Measurements from ENCODE around the gene AMOTL1.

Gene AMOTL1

GRCh38 chr11:94885581-94885980, 117.4 kb downstream of the AMOTL1 start:
- DNase-seq: no peak
- no peak overlapping the region for H3K27ac ChIP-seq (ENCODE audit: insufficient read depth in 1 of 2, low read depth in 1 of 2, low read length in 2 of 2, poor library complexity in 1 of 2, severe bottlenecking in 2 of 2)
- peaks cover 0 to 5% (median 2%) of the 10 kb centered on the region in 4 experiments for H3K36me3 ChIP-seq (ENCODE audit: control insufficient read depth in 4 of 4, insufficient read depth in 4 of 4, low read length in 3 of 4)
- peaks cover 5 to 16% (median 16%) of the 10 kb centered on the region in 4 experiments for H3K4me1 ChIP-seq (ENCODE audit: control extremely low read depth in 1 of 4, control insufficient read depth in 4 of 4, insufficient read depth in 4 of 4, low read length in 3 of 4)
- H3K9me3 ChIP-seq (ENCODE audit: control extremely low read depth in 1 of 5, control insufficient read depth in 4 of 5, insufficient read depth in 2 of 5, low read depth in 1 of 5, low read length in 4 of 5): peaks cover 0 to 5% (median 0%) of the 10 kb centered on the region in 5 experiments
- ChIA-PET POLR2A (no interaction called here), CTCF (interaction anchor here (0.7 to 4.5 kb wide), 6 partner anchors 8 to 82 kb away, joined by 3 to 28 read pairs (median 5); no protein-coding TSS in a partner anchor)
- H3K4me3 ChIP-seq (ENCODE audit: control insufficient read depth in 1 of 7, extremely low read depth in 1 of 7, insufficient read depth in 4 of 7, low read depth in 2 of 7, low read length in 6 of 7): no peak overlapping the region
- no peaks in the 10 kb centered on the region for H3K27me3 ChIP-seq (replicated peaks in 2 of 5; ENCODE audit: control insufficient read depth in 4 of 5, insufficient read depth in 5 of 5, low read length in 4 of 5)

DNA sequence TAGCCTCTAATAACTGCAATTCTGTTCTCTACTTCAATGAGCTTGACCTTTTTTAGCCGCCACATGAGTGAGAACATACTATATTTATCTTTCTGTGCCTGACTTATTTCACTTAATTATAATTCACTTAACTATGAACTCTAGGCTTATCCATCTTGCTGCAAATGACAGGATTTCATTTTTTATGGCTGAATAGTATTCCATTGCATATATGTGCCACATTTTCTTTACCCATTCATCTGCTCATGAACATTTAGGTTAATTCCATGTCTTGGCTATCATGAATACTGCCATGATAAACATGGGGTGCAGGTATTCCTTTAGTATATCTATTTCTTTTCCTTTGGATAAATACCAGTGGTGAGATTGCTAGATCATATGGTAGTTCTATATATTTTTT, 120.0 kb downstream of the AMOTL1 start:
- Histone ChIP-seq H3K27ac (ENCODE audit: insufficient read depth in 1 of 2, low read depth in 1 of 2, low read length in 2 of 2, poor library complexity in 1 of 2, severe bottlenecking in 2 of 2) (no peak overlapping the region), H3K9me3 (ENCODE audit: control extremely low read depth in 1 of 5, control insufficient read depth in 4 of 5, insufficient read depth in 2 of 5, low read depth in 1 of 5, low read length in 4 of 5) (peaks cover 0 to 13% (median 0%) of the 10 kb centered on the region in 5 experiments), H3K36me3 (ENCODE audit: control insufficient read depth in 4 of 4, insufficient read depth in 4 of 4, low read length in 3 of 4) (peaks cover 0 to 3% (median 0%) of the 10 kb centered on the region in 4 experiments), H3K4me1 (ENCODE audit: control extremely low read depth in 1 of 4, control insufficient read depth in 4 of 4, insufficient read depth in 4 of 4, low read length in 3 of 4) (peaks cover 5 to 16% (median 16%) of the 10 kb centered on the region in 4 experiments), H3K4me3 (ENCODE audit: control insufficient read depth in 1 of 7, extremely low read depth in 1 of 7, insufficient read depth in 4 of 7, low read depth in 2 of 7, low read length in 6 of 7) (no peak overlapping the region), H3K27me3 (replicated peaks in 2 of 5; ENCODE audit: control insufficient read depth in 4 of 5, insufficient read depth in 5 of 5, low read length in 4 of 5) (no peaks in the 10 kb centered on the region)
- DNase-seq: no peak
- ChIA-PET POLR2A (interaction anchor here (0.7 kb wide), 1 partner anchor 57 kb away, joined by 6 read pairs; no protein-coding TSS in a partner anchor), CTCF (interaction anchor here (0.7 to 1.8 kb wide), 4 partner anchors 9 to 94 kb away, joined by 3 to 6 read pairs (median 4); no protein-coding TSS in a partner anchor)
- WGBS (ENCODE audit: insufficient coverage): no CpG with 5 or more reads among the region's 1 CpG

GRCh38 chr11:94895451-94895850, 127.3 kb downstream of the AMOTL1 start:
- Histone ChIP-seq H3K27me3 (replicated peaks in 2 of 5; ENCODE audit: control insufficient read depth in 4 of 5, insufficient read depth in 5 of 5, low read length in 4 of 5) (no peaks in the 10 kb centered on the region), H3K36me3 (ENCODE audit: control insufficient read depth in 4 of 4, insufficient read depth in 4 of 4, low read length in 3 of 4) (peaks cover 0 to 2% (median 0%) of the 10 kb centered on the region in 4 experiments), H3K4me3 (ENCODE audit: control insufficient read depth in 1 of 7, extremely low read depth in 1 of 7, insufficient read depth in 4 of 7, low read depth in 2 of 7, low read length in 6 of 7) (no peak overlapping the region), H3K4me1 (ENCODE audit: control extremely low read depth in 1 of 4, control insufficient read depth in 4 of 4, insufficient read depth in 4 of 4, low read length in 3 of 4) (no peaks in the 10 kb centered on the region), H3K9me3 (ENCODE audit: control extremely low read depth in 1 of 5, control insufficient read depth in 4 of 5, insufficient read depth in 2 of 5, low read depth in 1 of 5, low read length in 4 of 5) (peaks cover 0 to 12% (median 0%) of the 10 kb centered on the region in 5 experiments), H3K27ac (ENCODE audit: insufficient read depth in 1 of 2, low read depth in 1 of 2, low read length in 2 of 2, poor library complexity in 1 of 2, severe bottlenecking in 2 of 2) (no peak overlapping the region)
- WGBS (ENCODE audit: insufficient coverage): 85% methylated on average over 2 of the region's 2 CpGs
- DNase-seq: no peak
- POLR2A ChIA-PET: no interaction called here
- CTCF ChIA-PET: interaction anchor here (1.5 to 4.0 kb wide), 4 partner anchors 10 to 272 kb away, joined by 3 to 43 read pairs (median 16); no protein-coding TSS in a partner anchor

DNA sequence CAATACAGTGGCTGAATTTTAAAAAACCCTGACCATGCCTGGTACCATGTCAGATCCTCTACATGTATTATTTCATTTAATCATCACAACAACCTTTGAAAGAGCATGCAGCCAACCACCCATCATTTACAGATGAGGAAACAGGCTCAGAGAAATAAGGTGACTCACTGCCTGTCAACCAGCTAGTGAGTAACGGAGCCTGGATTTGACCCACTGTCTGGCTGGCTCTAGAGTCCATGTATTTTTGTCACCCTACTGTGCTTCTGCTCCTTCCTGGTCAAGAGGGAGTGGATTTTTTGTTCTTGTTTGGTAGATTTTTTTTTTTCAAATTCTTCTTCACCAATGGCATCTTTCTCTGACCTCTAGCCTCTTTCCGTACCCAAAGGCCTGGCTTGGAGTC, 127.8 kb downstream of the AMOTL1 start:
- no peaks in the 10 kb centered on the region for H3K4me1 ChIP-seq (ENCODE audit: control extremely low read depth in 1 of 4, control insufficient read depth in 4 of 4, insufficient read depth in 4 of 4, low read length in 3 of 4)
- no peak overlapping the region for H3K4me3 ChIP-seq (ENCODE audit: control insufficient read depth in 1 of 7, extremely low read depth in 1 of 7, insufficient read depth in 4 of 7, low read depth in 2 of 7, low read length in 6 of 7)
- peaks cover 0 to 2% (median 0%) of the 10 kb centered on the region in 4 experiments for H3K36me3 ChIP-seq (ENCODE audit: control insufficient read depth in 4 of 4, insufficient read depth in 4 of 4, low read length in 3 of 4)
- WGBS (ENCODE audit: insufficient coverage): 100% methylated on average over 1 of the region's 2 CpGs
- DNase-seq: no peak
- CTCF ChIA-PET: interaction anchor here (1.0 to 4.0 kb wide), 7 partner anchors 11 to 273 kb away, joined by 3 to 43 read pairs (median 8); no protein-coding TSS in a partner anchor
- H3K9me3 ChIP-seq (ENCODE audit: control extremely low read depth in 1 of 5, control insufficient read depth in 4 of 5, insufficient read depth in 2 of 5, low read depth in 1 of 5, low read length in 4 of 5): peaks cover 0 to 12% (median 0%) of the 10 kb centered on the region in 5 experiments
- POLR2A ChIA-PET: no interaction called here
- no peaks in the 10 kb centered on the region for H3K27me3 ChIP-seq (replicated peaks in 2 of 5; ENCODE audit: control insufficient read depth in 4 of 5, insufficient read depth in 5 of 5, low read length in 4 of 5)
- no peak overlapping the region for H3K27ac ChIP-seq (ENCODE audit: insufficient read depth in 1 of 2, low read depth in 1 of 2, low read length in 2 of 2, poor library complexity in 1 of 2, severe bottlenecking in 2 of 2)

- no peak overlapping the region for H3K4me3 ChIP-seq (ENCODE audit: control insufficient read depth in 1 of 7, extremely low read depth in 1 of 7, insufficient read depth in 4 of 7, low read depth in 2 of 7, low read length in 6 of 7)
- peaks cover 0 to 7% (median 0%) of the 10 kb centered on the region in 5 experiments for H3K9me3 ChIP-seq (ENCODE audit: control extremely low read depth in 1 of 5, control insufficient read depth in 4 of 5, insufficient read depth in 2 of 5, low read depth in 1 of 5, low read length in 4 of 5)
- H3K27ac ChIP-seq (ENCODE audit: insufficient read depth in 1 of 2, low read depth in 1 of 2, low read length in 2 of 2, poor library complexity in 1 of 2, severe bottlenecking in 2 of 2): no peak overlapping the region
- no peaks in the 10 kb centered on the region for H3K27me3 ChIP-seq (replicated peaks in 2 of 5; ENCODE audit: control insufficient read depth in 4 of 5, insufficient read depth in 5 of 5, low read length in 4 of 5)
- POLR2A ChIA-PET: no interaction called here
- DNase-seq: peak; percentile 34 to 62 (median 58)
- H3K36me3 ChIP-seq (ENCODE audit: control insufficient read depth in 4 of 4, insufficient read depth in 4 of 4, low read length in 3 of 4): peaks cover 0 to 2% (median 0%) of the 10 kb centered on the region in 4 experiments
- no peaks in the 10 kb centered on the region for H3K4me1 ChIP-seq (ENCODE audit: control extremely low read depth in 1 of 4, control insufficient read depth in 4 of 4, insufficient read depth in 4 of 4, low read length in 3 of 4)
- CTCF ChIA-PET: interaction anchor here (0.8 to 4.0 kb wide), 22 partner anchors 8 to 279 kb away, joined by 3 to 43 read pairs (median 4); no protein-coding TSS in a partner anchor
- WGBS (ENCODE audit: insufficient coverage): 0% methylated on average over 1 of the region's 1 CpG
Observed at GRCh38 chr11:94897330-94897768, 129.2 kb downstream of the AMOTL1 start.

- Histone ChIP-seq H3K4me1 (ENCODE audit: control extremely low read depth in 1 of 4, control insufficient read depth in 4 of 4, insufficient read depth in 4 of 4, low read length in 3 of 4) (no peaks in the 10 kb centered on the region), H3K36me3 (ENCODE audit: control insufficient read depth in 4 of 4, insufficient read depth in 4 of 4, low read length in 3 of 4) (no peaks in the 10 kb centered on the region), H3K9me3 (ENCODE audit: control extremely low read depth in 1 of 5, control insufficient read depth in 4 of 5, insufficient read depth in 2 of 5, low read depth in 1 of 5, low read length in 4 of 5) (peaks cover 0 to 8% (median 0%) of the 10 kb centered on the region in 5 experiments), H3K27ac (ENCODE audit: insufficient read depth in 1 of 2, low read depth in 1 of 2, low read length in 2 of 2, poor library complexity in 1 of 2, severe bottlenecking in 2 of 2) (no peak overlapping the region), H3K4me3 (ENCODE audit: control insufficient read depth in 1 of 7, extremely low read depth in 1 of 7, insufficient read depth in 4 of 7, low read depth in 2 of 7, low read length in 6 of 7) (no peak overlapping the region), H3K27me3 (replicated peaks in 2 of 5; ENCODE audit: control insufficient read depth in 4 of 5, insufficient read depth in 5 of 5, low read length in 4 of 5) (no peaks in the 10 kb centered on the region)
- WGBS (ENCODE audit: insufficient coverage): 100% methylated on average over 1 of the region's 2 CpGs
- ChIA-PET CTCF (interaction anchor here (0.8 kb wide), 1 partner anchor 11 kb away, joined by 3 read pairs; no protein-coding TSS in a partner anchor), POLR2A (no interaction called here)
- DNase-seq: no peak
Observed at GRCh38 chr11:94907226-94907625, 139.1 kb downstream of the AMOTL1 start.

DNA sequence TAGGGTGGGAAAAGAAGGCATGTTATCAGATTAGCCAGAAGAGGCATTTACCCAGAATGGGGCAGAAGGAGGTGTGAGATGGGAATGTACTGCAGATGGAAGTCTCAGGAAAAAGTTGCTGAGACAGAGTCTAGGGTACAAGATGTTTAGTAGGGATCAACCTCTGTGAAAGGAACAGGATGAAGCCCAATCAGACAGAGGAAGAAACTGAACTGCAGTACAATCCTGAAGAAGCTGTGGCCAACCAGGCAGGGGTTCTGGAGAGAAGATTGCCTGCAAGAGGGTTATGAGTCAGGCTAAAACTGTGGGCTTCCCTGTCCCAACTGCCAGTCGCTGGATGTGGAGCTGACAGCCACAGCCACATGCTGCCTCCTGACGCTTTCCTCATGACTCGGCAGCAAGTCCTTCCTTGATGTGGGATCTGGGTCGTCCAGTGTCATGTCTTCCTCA, 141.2 kb downstream of the AMOTL1 start:
- no peak for DNase-seq
- no peaks in the 10 kb centered on the region for H3K4me1 ChIP-seq (ENCODE audit: control extremely low read depth in 1 of 4, control insufficient read depth in 4 of 4, insufficient read depth in 4 of 4, low read length in 3 of 4)
- no peak overlapping the region for H3K4me3 ChIP-seq (ENCODE audit: control insufficient read depth in 1 of 7, extremely low read depth in 1 of 7, insufficient read depth in 4 of 7, low read depth in 2 of 7, low read length in 6 of 7)
- ChIA-PET POLR2A (no interaction called here), CTCF (interaction anchor here (1.4 kb wide), 2 partner anchors 9 to 11 kb away, joined by 3 to 4 read pairs; no protein-coding TSS in a partner anchor)
- WGBS (ENCODE audit: insufficient coverage): 92% methylated on average over 4 of the region's 4 CpGs
- no peaks in the 10 kb centered on the region for H3K36me3 ChIP-seq (ENCODE audit: control insufficient read depth in 4 of 4, insufficient read depth in 4 of 4, low read length in 3 of 4)
- H3K27ac ChIP-seq (ENCODE audit: insufficient read depth in 1 of 2, low read depth in 1 of 2, low read length in 2 of 2, poor library complexity in 1 of 2, severe bottlenecking in 2 of 2): no peak overlapping the region
- H3K9me3 ChIP-seq (ENCODE audit: control extremely low read depth in 1 of 5, control insufficient read depth in 4 of 5, insufficient read depth in 2 of 5, low read depth in 1 of 5, low read length in 4 of 5): peaks cover 0 to under 1% (median 0%) of the 10 kb centered on the region in 5 experiments
- H3K27me3 ChIP-seq (replicated peaks in 2 of 5; ENCODE audit: control insufficient read depth in 4 of 5, insufficient read depth in 5 of 5, low read length in 4 of 5): no peaks in the 10 kb centered on the region
